Fibroblast of skin of right quadriceps (primary cell): ENCODE results near the gene MAP3K1.

Source experiments
- DNase-seq: peaks from one replicate; pipeline ENCODE4 v3.0.0-alpha.2; 2013

The MAP3K1 gene

GRCh38 chr5:56910210-56910965, 95.0 kb downstream of the MAP3K1 start:
- DNase-seq: no peak

- no peak for DNase-seq
Measured at GRCh38 chr5:56913766-56914165, 98.4 kb downstream of the MAP3K1 start.

GRCh38 chr5:56914678-56915077, 99.3 kb downstream of the MAP3K1 start:
- no peak for DNase-seq

GRCh38 chr5:56917534-56917933, 102.2 kb downstream of the MAP3K1 start:
- no peak for DNase-seq

GRCh38 chr5:56918054-56918453, 102.7 kb downstream of the MAP3K1 start:
- DNase-seq: no peak

- DNase-seq: no peak
Measured at GRCh38 chr5:56919942-56920662, 104.8 kb downstream of the MAP3K1 start.

- DNase-seq: no peak
Measured at GRCh38 chr5:56922922-56923321, 107.6 kb downstream of the MAP3K1 start.

- DNase-seq: no peak
Measured at GRCh38 chr5:56934325-56934724, 119.0 kb downstream of the MAP3K1 start.

- DNase-seq: no peak
Measured at GRCh38 chr5:56938858-56939257, 123.5 kb downstream of the MAP3K1 start.

- DNase-seq: peak; percentile 70
Measured at GRCh38 chr5:56941981-56942380, 126.6 kb downstream of the MAP3K1 start.
